Bone marrow (tissue), 2 donors: ENCODE data around the gene ADCY9.
"Not testable (repeated sequence)": the region's sequence is repeated elsewhere in the genome, so short reads cannot be mapped to it uniquely, and the experiment has no call there.

Source experiments
- DNase-seq, 2 donors: peaks; one replicate each; lab custom pipeline; 2025; lab: John Stamatoyannopoulos, UW

The ADCY9 gene

DNA sequence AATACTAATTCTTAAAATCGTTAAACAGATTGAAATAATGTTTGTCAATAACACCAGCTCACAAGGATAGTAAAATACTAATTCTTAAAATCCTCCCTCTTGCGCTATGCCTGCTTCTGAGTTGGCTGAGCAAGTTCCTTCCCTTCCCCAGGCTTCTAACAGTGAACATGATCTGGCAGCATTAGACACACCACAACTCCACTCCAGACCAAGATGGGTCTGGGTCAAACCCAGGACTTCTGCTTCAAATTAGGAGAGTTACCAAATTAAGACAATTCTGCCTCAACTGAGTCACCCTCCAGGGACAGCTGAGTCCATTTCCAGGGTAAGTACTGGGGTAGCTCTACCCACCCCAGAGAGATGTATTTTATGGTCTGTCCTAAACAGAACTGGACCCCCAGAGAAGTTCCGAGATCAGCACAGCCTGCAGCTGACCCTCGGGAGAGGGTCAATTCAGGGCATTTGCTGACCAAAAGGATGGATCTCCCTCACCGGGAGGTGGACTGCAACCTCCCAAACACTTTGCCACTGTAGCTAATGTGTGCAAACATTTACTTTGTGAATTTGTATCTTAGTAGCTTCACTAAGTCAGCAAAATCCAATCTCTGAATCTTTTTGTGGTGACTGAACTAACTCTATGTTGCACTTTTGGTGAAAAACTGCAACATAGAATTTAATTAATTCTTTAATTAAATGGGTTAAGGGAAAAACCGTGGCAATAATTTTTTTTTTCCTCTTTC is 48.8 kb downstream of the ADCY9 start:
- DNase-seq = no peak

DNA sequence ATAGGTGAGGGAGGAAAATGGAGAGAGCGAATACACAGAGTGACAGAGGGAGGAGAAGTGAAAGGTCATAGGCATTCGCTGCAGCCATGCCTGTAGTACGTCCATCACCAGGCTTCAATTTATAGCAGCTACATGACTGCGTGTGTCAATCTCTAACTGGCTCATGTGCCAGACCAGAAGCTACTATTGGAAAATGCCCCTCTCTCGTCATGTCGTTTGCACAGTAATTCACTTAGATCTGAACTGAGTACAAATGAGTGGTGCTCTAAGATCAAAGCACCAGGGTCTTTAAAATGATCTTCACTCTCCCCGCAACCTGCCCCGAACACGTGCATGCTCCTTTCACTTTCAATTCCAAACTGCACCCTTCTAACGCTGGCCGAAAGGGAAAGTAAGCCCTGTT is 51.3 kb downstream of the ADCY9 start:
- no peak for DNase-seq

DNA sequence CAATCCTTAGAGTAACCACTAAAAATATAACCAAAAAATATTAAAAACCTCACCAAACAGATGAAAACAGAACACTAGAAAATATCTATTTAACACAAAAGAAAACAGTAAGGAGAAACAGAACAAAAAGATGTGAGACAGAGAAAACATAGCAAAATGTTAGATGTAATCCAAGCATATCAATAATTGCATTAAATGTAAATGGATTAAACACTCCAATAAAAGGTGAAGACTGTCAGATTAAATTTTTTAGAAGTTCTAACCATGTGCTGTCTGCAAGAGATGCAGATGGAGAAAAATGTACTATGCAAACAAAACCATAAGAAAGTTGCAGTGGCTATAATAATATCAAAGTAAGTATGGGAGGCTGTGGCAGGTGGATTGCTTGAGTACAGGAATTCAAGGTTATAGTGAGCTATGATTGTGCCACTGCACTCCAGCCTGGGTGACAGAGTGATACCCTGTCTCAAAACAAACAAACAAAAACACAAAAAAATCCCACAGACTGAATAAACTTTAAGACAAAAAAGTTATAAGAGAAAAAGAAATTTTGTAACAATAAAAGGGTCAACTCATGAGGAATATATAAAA is 53.9 kb downstream of the ADCY9 start:
- DNase-seq = no peak

DNA sequence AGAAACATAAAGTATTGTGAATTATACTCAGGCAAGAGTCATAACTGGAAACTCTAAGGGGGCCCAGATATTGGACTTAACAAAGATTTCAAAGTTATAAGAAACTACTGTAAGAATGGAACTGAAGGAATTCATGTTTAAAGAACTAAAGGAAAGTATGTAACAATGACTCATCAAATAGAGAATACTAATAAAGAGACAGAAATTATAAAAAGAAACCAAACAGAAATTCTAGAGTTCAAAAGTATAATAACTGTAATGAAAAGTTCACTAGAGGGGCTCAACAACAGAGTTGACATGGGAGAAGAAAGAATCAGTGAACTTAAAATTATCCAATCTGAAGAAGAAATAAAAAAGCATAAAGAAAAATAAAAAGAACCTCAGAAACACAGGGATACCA is 55.4 kb downstream of the ADCY9 start:
- no peak for DNase-seq

DNA sequence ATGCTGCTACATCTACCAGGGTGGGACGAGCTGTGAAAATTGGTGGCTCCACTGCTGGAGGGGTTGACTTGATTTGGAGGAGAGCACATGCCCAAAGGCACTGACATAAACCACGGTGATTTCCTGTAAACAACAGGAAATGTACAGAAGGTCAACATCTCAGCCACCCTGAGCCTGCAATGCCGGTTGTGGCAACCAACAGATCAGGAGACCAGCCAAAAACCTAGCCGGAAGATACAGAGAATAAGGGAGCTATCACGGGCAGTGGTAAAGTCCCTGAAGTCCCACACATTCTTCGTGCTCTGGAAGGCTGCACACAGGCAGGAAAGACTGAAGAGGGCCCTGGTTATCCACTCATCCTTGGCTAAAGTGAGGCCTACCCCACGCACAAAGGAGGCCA is 56.2 kb downstream of the ADCY9 start:
- no peak for DNase-seq

DNA sequence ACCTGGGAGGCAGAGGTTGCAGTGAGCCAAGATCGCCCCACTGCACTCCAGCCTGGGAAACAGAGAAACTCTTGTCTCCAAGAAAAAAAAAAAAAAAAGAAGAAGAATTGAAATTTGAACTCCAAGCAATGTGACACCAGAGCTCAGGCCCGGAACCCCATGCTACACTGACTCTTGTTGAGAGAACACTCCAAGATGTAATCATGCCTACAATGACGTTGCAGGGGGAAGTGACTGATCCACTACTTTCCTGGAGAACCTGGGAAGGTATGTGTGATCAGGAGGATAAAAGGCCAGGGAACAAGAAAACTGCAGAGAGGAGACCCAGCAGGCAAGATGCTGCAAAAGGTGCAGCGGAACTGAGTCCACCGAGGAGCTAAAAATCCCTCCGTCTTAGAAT is 57.9 kb downstream of the ADCY9 start:
- DNase-seq = no peak

DNA sequence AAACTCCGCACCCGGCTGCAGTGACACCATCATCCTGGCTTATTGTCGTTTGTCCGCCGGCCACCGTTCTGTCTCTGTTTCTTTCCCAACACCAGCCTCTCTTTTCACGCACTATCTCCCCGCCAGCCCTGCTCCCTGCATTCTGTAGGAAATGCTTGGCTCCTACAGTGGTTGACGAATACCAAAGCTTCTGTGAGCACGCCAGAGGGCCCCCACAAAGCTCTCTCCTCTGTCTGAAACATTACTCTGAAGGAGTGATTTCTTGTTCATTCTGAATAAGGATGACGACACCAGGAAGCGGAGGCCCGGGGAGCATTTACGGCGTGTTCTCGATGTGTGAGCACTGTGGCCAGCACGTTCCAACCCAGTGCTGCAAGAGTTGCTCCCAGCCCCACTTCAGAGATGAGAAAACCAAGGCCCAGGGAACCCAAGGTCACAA is 58.8 kb downstream of the ADCY9 start:
- no peak for DNase-seq

DNA sequence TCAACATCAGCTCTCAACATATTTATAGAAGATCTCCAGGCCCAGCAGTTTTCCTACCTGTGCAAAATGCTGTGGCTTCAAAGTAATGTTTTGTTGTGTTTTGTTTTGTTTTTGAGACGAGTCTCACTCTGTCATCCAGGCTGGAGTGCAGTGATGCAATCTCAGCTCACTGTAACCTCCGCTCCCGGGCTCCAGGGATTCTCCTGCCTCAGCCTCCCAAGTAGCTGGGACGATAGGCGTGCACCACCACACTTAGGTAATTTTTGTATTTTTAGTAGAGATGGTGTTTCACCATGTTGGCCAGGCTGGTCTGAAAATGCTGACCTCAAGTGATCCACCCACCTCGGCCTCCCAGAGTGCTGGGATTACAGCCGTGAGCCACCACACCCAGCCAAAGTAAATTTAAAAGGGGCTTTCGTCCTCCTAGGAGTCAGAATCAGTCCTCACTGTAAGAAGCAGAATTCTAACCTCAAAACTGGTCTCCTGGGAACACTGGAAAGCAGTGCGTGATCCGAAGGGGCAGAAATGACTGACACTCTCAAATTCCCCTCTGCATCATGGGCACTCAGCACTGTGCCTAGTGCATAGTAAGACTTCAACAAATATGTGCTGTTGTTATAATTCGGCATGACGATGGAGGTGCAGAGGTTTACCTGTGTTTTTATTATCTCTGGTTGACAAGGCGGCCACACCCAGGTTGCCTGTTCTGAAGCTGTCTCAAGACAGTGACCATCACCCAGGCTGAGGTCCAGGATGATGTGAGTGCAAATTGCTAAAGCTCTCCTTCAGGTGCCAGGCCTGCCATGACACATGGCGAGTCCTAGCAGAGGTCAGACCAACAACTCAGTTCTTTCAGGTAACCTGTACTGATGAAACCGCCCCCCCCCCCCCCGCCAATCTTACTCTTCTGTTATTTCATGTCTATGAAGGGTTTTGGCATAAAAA is 59.8 kb downstream of the ADCY9 start:
- DNase-seq = no peak

DNA sequence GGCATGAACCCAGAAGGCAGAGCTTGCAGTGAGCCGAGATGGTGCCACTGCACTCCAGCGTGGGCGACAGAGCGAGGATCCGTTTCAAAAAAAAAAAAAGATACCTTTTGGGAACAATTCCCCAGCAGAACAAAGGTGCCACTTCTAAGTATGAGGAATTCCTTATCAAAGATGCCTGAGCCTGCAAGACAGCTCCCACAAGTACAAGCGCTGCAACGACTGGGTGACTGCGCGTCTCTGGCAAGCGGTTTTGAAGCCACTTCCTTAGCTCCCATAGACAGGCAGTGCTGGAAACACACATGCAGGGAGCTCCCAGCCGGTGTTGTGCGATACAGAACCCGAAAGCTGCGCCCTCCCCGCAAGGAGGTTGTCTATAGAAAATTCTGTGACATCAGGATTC is 60.5 kb downstream of the ADCY9 start:
- DNase-seq = no peak

DNA sequence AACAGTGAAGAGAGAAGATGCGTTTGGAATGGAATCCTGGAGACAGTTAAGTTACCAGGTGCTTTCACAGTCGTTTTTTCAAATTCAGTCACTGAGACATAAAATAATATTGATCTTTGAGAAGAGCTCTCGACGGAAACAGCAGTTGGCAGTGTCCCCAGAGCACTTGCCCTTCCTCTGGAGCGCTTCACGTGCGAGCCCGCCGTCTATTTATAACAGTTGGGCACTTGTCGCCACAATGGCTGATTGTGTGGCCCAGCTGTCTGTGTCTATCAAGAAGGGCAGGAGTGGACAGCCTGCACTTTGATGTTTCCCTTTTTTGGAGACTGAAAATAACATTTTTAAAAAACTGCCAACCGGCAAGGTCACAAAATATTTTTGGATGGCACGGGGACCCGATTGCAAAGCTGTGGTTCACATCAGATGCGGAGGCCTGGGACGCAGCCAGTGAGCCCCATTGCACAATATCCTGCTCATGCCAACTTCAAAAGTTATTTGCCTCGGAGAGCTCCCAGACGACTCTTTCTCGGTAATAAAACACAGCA is 62.9 kb downstream of the ADCY9 start:
- DNase-seq = peak; percentile 29 to 62

DNA sequence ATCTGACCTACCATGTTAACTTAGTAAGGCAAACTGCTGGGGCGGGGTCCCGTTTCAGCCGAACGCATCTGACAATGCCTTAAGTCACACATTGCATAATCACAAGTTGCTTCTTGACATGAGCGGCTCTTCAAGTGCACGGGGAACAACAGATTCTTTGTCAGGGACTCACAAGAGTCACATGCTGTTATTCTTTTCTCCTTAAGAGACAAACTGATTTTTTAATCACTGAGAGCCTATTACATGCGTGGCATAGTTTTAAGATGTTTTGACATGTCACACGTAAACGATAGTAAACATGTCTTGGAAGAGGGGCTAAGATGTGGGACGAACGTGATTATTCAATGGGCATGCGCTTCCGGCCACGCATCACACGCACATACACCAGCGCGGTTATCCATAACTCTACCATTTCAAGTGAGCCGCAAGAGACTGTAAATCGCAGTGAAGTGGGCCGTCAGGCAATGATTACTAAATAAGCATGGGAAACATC is 63.4 kb downstream of the ADCY9 start:
- no peak for DNase-seq

DNA sequence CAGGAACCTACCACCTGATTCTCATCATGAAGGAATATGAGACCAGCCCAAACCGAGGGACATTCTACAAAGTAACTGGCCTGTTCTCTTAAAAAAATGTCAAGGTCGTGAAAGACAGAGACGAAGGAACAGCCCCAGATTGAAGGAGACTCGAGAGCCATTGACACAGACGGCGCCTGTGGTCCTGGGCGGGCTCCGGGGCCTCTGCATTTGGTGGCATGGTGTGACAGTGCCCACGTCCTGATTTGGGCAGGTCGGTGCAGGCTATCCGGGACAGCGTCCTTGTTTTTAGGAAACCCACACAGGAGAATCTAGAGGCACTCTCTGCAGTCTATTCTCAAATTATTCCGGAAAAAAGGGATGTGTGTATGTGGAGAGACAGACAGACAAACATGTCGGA is 64.1 kb downstream of the ADCY9 start:
- no peak for DNase-seq

DNA sequence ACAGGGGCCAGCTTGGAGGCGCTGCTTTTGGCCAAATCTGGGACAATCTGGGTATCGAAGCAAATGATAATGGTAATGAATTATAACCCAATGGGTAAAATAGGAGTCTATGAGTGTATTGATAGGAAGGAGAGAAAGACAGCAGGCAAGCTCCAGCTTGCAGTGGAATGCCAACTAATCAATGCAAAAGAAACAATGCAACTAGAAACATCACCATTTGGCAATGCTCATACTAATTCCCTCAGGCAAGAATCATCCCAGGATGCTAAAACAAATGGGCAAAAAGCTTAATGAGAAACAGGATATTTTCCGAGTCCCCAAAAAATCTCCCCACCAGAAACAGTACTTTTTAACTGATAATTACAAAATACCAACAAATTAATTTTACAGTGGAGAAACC is 64.7 kb downstream of the ADCY9 start:
- DNase-seq = no peak

DNA sequence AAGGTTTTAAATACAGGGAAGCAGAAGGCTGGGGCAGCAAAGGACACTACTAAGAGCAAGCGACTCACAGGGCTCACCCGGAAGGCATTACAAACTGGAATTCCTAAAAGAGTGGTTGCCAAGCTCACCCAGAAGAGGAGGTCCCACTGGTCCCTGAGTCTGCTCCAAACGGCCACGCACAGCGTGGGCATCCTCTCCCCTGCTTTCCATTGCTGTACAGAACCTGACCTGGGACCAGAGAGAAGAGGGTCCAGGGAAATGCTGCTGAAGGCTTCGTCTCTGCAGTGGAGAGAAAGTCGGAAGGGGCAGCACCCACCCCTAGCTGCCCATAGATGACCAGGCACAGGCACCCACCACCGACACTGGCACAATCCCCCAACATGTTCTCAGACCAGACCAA is 67.2 kb downstream of the ADCY9 start:
- no peak for DNase-seq

DNA sequence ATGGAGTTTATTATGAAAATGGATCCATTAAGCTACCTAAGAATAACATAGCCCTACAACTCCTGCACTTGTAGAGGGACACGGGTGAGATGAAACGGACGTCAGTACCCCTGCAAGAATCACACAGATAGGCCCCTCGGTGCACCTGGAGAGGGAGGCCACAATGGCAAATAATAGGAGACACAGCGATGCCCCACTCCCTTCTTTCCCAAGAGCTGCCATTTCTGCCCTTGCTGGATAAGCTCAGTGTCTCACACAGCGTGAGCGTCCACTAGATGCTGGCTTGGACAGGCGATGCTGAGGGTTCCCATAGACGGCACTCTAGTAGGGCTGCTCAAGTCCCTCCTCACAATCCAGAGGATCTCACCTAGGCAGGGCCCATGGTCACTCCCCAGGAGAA is 67.8 kb downstream of the ADCY9 start:
- no peak for DNase-seq

DNA sequence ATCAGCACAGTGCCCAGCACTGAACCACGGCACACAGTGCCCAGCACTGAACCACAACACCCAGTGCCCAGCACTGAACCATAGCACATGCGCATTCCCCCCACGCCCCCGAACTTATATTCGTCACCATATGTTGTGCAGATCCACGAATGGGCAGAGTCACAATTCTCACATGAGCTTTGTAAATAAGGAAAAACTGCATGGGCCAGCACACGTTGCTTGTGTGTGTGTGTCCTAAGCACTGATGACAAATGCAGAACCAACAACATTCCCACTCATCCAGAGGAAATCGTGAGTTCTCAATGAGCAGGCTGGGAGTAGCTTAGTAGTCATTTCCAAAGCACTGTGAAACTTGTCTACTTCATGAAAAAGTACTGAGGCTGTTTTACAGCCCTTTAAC is 70.0 kb downstream of the ADCY9 start:
- no peak for DNase-seq

DNA sequence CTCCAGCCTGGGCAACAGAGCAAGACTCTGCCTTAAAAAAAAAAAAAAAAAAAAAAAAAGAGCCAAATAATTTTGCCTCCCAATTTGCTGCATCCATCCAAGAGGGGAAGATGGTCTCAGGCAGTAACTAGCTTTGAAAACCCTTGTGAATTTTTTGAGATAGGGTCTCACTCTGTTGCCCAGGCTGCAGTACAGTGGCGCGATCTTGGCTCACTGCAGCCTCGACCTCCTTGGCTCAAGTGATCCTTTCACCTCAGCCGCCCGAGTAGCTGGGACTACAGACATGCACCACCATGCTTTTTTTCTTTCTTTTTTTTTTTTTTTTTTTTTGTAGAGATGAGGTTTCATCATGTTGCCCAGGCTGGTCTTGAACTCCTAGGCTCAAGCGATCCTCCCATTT is 70.7 kb downstream of the ADCY9 start:
- DNase-seq = not testable (repeated sequence)

DNA sequence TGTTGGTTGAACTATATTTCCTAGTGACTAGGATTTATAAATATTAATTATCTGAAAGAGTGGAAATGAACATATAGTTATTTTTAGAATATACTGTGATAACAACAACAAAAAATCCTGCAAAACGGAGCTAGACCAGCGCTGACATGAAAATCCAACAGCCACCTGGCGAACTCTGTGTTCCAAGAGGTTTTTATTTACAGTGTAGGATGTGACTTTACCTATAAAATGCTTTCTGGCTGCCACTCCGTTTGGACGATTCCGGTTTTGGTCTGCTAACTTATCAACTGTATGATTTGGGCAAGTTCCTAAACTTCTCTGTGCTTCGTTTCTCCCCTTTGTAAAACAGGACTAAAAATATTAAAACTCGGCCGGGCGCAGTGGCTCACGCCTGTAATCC is 73.7 kb downstream of the ADCY9 start:
- DNase-seq = no peak

DNA sequence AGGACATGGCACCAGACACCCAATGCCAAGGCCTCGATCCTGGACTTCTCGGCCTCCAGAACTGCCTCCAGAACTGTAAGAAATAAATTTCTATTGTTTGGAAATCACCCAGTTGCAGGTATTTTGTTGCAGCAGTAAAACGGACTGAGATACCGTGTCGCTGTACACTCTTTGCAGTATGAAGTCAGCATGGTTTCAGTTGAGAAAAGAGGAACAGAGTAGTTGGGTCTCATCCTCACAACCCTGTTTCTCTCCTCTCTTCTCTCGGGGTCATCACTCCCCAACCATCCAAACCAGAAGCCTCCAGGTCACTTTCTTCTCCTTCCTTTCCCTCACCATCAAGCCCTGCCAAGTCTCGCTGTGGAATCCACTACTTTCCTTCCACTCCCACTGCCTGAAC is 77.8 kb downstream of the ADCY9 start:
- no peak for DNase-seq

DNA sequence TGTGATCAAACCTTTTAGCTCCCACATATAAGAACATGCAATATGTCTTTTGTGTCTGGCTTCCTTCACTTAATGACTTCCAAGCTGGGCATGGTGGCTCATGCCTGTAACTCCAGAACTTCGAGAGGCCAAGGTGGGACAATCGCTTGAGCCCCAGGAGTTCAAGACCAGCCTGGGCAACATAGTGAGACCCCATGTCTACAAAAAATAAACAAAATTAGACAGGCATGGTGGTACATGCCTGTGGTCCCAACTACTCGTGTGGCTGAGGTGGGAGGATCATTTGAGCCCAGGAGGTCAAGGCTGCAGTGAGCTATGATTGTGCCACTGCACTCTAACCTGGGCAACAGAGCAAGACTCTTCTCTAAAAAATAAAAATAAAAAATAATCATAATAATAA is 79.3 kb downstream of the ADCY9 start:
- DNase-seq = not testable (repeated sequence)

DNA sequence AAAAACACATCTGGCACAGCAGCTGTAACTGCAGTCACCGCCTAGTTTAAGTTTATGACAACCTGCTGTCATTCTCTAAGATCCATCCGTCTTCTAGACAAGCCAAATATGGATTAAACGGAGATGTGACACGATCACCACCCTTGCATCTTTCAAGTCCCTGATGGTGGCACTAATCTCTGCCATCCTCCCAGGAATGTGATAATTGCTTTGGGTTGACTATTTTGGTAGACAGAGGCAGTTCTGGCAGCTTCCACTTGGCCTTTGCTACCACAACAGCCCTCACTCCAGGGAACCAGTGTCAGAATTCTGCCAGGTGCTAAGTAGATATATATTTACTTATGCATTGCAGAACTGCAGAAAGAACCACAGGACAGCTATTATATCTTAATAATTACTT is 81.3 kb downstream of the ADCY9 start:
- no peak for DNase-seq

DNA sequence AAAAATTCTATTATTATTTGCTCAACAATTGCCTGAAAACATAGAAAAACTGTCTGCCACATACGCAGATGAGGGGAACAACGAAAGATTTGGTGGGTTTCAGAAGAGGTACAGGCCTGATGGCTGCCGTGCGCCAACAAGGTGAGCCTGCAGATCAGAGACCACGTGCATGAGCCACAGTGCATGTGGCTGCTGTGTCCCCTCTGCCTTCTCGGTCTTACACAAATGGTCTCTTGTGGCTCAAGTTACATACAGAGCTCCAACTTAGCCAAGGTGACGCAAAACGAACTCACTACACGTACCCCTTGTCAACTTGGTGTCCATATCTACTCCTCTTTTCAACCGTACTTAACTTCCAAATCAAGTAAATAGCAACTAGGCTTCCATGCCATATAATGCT is 82.3 kb downstream of the ADCY9 start:
- no peak for DNase-seq
